ENCODE measurements around the gene PTDSS2. TPM values are rescaled to one million over a fixed set of nuclear protein-coding genes. Genes with fewer than 3 reads are reported as not detected.

PTDSS2 gene
- total and polyA plus RNA-seq, 2 of the 13 experiments (the other 11 are each of a cell fraction or from before 2014, with no cell fraction given), result 21.7 to 26.4 TPM

DNA sequence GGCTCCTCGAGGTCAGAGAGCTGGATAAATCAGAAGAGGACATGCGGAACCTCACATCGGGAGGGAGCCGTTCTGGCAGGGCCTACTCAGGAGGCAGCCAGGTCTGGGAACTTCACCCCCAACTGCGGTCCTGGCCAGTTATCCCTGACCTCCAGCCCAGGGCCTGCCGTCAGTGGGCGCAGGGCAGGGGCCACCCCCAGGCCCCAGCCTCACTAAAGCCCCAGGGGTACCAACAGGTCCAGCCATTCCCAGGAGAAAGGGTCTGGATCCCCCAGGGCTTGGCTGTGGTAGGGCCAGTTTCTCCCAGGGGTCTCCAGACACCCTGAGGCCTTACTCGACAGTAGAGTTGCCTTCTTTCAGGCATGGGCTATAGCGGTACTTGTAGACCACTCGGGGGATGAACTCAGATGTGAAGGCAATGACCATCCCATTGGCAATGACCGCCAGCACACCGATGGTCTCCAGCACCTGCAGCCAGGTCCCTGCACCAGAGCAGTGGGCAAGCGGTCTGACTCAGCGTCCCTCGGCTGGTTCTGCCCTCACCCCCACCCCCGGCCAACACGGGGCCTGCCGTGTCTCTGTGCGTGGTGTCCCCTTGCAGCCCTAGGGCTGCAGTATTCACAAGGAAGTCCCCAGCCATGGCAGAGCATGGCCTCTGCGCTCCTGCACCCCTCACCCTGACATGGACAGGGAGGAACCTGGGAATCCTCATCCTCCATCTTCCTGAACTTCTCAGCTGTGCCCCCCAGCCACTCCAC, 30.7 kb upstream of the PTDSS2 start:
- no peaks in the 10 kb centered on the region for H3K79me2 ChIP-seq (ENCODE audit: insufficient read depth, low read length)
- CTCF ChIA-PET (ENCODE audit: low intra/inter-chr PET ratio, low total read pairs), result no interaction called here

More for the DNA sequence above, 30.7 kb upstream of the PTDSS2 start:
- POLR2A ChIA-PET, result no interaction called here
- H4K20me1 ChIP-seq (ENCODE audit: insufficient read depth, low read length), result no peaks in the 10 kb centered on the region
- ATAC-seq (no peak), FAIRE-seq (no peak), DNase-seq (ENCODE audit: low spot score) (no peak)
- H3K4me3 ChIP-seq (replicated peaks in 1 of 3; ENCODE audit: insufficient read depth in 1 of 3, low read depth in 2 of 3, low read length in 3 of 3), result no peak overlapping the region
- H3K9ac ChIP-seq (ENCODE audit: insufficient read depth, low read depth, low read length), result no peak overlapping the region
- no peaks in the 10 kb centered on the region for H3K9me3 ChIP-seq (ENCODE audit: low read length)
- in situ Hi-C loops (cut with HindIII; ENCODE audit: extremely low pct_ligation_motif_present, low pct_unique_long_range_greater_than_20kb) (no loop called here), intact Hi-C loops (cut with micrococcal nuclease; ENCODE audit: unreplicated experiment) (no loop called here)
- 67% methylated on average over 6 of the region's 20 CpGs for WGBS (ENCODE audit: low lambda C conversion rate)
- H3K4me2 ChIP-seq (ENCODE audit: low read depth, low read length), result no peak overlapping the region
- TF ChIP-seq HDAC1 (CRISPR knock-in tag; IDR thresholded peaks at IDR 0.05) (no peak), RNF2 (conservative IDR thresholded peaks at IDR 0.05; ENCODE audit: low read depth) (no peak), ZNF180 (CRISPR knock-in tag; IDR thresholded peaks at IDR 0.05; ENCODE audit: borderline replicate concordance, low read depth) (no peak), HDAC6 (IDR thresholded peaks at IDR 0.05; ENCODE audit: low read depth, low read length) (no peak), KAT2B (IDR thresholded peaks at IDR 0.05; ENCODE audit: borderline replicate concordance, low read depth, low read length) (no peak), FLYWCH1 (CRISPR knock-in tag; IDR thresholded peaks at IDR 0.05) (no peak), ZNF782 (CRISPR knock-in tag; IDR thresholded peaks at IDR 0.05; ENCODE audit: borderline replicate concordance) (no peak), DR1 (CRISPR knock-in tag; IDR thresholded peaks at IDR 0.05) (no peak), MTF2 (CRISPR knock-in tag; IDR thresholded peaks at IDR 0.05; ENCODE audit: borderline replicate concordance) (no peak), ZNF678 (CRISPR knock-in tag; IDR thresholded peaks at IDR 0.05) (no peak), NAIF1 (CRISPR knock-in tag; IDR thresholded peaks at IDR 0.05; ENCODE audit: borderline replicate concordance) (no peak), HOXA9 (CRISPR knock-in tag; IDR thresholded peaks at IDR 0.05; ENCODE audit: borderline replicate concordance) (no peak), SRSF4 (IDR thresholded peaks at IDR 0.05; ENCODE audit: low read depth, low read length, poor library complexity, severe bottlenecking) (no peak)
- TF ChIP-seq, protein P1, sequence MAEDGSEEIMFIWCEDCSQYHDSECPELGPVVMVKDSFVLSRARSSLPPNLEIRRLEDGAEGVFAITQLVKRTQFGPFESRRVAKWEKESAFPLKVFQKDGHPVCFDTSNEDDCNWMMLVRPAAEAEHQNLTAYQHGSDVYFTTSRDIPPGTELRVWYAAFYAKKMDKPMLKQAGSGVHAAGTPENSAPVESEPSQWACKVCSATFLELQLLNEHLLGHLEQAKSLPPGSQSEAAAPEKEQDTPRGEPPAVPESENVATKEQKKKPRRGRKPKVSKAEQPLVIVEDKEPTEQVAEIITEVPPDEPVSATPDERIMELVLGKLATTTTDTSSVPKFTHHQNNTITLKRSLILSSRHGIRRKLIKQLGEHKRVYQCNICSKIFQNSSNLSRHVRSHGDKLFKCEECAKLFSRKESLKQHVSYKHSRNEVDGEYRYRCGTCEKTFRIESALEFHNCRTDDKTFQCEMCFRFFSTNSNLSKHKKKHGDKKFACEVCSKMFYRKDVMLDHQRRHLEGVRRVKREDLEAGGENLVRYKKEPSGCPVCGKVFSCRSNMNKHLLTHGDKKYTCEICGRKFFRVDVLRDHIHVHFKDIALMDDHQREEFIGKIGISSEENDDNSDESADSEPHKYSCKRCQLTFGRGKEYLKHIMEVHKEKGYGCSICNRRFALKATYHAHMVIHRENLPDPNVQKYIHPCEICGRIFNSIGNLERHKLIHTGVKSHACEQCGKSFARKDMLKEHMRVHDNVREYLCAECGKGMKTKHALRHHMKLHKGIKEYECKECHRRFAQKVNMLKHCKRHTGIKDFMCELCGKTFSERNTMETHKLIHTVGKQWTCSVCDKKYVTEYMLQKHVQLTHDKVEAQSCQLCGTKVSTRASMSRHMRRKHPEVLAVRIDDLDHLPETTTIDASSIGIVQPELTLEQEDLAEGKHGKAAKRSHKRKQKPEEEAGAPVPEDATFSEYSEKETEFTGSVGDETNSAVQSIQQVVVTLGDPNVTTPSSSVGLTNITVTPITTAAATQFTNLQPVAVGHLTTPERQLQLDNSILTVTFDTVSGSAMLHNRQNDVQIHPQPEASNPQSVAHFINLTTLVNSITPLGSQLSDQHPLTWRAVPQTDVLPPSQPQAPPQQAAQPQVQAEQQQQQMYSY (CRISPR knock-in tag; IDR thresholded peaks at IDR 0.05), result no peak
- TF ChIP-seq, protein P2, sequence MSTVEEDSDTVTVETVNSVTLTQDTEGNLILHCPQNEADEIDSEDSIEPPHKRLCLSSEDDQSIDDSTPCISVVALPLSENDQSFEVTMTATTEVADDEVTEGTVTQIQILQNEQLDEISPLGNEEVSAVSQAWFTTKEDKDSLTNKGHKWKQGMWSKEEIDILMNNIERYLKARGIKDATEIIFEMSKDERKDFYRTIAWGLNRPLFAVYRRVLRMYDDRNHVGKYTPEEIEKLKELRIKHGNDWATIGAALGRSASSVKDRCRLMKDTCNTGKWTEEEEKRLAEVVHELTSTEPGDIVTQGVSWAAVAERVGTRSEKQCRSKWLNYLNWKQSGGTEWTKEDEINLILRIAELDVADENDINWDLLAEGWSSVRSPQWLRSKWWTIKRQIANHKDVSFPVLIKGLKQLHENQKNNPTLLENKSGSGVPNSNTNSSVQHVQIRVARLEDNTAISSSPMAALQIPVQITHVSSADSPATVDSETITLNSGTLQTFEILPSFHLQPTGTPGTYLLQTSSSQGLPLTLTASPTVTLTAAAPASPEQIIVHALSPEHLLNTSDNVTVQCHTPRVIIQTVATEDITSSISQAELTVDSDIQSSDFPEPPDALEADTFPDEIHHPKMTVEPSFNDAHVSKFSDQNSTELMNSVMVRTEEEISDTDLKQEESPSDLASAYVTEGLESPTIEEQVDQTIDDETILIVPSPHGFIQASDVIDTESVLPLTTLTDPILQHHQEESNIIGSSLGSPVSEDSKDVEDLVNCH (CRISPR knock-in tag; IDR thresholded peaks at IDR 0.05), result no peak
- TF ChIP-seq, protein P3, sequence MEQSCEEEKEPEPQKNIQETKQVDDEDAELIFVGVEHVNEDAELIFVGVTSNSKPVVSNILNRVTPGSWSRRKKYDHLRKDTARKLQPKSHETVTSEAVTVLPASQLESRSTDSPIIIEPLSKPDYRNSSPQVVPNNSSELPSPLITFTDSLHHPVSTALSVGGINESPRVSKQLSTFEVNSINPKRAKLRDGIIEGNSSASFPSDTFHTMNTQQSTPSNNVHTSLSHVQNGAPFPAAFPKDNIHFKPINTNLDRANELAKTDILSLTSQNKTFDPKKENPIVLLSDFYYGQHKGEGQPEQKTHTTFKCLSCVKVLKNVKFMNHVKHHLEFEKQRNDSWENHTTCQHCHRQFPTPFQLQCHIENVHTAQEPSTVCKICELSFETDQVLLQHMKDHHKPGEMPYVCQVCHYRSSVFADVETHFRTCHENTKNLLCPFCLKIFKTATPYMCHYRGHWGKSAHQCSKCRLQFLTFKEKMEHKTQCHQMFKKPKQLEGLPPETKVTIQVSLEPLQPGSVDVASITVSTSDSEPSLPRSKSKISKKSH (CRISPR knock-in tag; IDR thresholded peaks at IDR 0.05; ENCODE audit: borderline replicate concordance), result no peak
- no peaks in the 10 kb centered on the region for H3K36me3 ChIP-seq (replicated peaks in 1 of 2; ENCODE audit: control insufficient read depth in 1 of 2, insufficient read depth in 2 of 2, low read length in 2 of 2)
- peaks cover 2 to 7% of the 10 kb centered on the region in 2 experiments; a peak in 1 of 5 replicates for H3K27me3 ChIP-seq (ENCODE audit: control insufficient read depth in 1 of 2, insufficient read depth in 2 of 2, low read length in 2 of 2)
- H3K27ac ChIP-seq (ENCODE audit: extremely low read length, insufficient read depth, low read length), result no peak overlapping the region
- peaks cover 22% of the 10 kb centered on the region for H3K4me1 ChIP-seq (ENCODE audit: insufficient read depth, low read length)
- BruUV-seq (replicated peaks), result no TSS peak
- H2AFZ ChIP-seq (ENCODE audit: low read length), result no peak overlapping the region
